Cardiac fibroblast (primary cell): ENCODE results near the gene NT5C3B.
A peak's percentile ranks its signal among the peaks of the same experiment; 100 is the strongest.

ENCODE experiments used
- DNase-seq, 2 donors: peaks; one replicate each; pipeline versions ENCODE4 v3.0.0 to v3.0.0-alpha.2; 2010; ENCODE audit warnings: low read depth in 2 of 2
- H3K4me3 ChIP-seq, 2 donors: replicated peaks in 1 of 2; 1 replicate in 1 of 2; 2 replicates in 1 of 2; pipeline ENCODE4 v1.5.1; 2011; ENCODE audit warnings: low read depth in 2 of 2, low read length in 2 of 2, mild to moderate bottlenecking in 2 of 2, moderate library complexity in 1 of 2
- TF ChIP-seq, protein P1 (sequence below): IDR thresholded peaks from one replicate; pipeline ENCODE4 v1.5.1; 2011; ENCODE audit warnings: low read depth, mild to moderate bottlenecking, low read length, inconsistent platforms

The NT5C3B gene

GRCh38 chr17:41806685-41807445 is 29.2 kb downstream of the NT5C3B start:
- TF ChIP-seq, protein P1, sequence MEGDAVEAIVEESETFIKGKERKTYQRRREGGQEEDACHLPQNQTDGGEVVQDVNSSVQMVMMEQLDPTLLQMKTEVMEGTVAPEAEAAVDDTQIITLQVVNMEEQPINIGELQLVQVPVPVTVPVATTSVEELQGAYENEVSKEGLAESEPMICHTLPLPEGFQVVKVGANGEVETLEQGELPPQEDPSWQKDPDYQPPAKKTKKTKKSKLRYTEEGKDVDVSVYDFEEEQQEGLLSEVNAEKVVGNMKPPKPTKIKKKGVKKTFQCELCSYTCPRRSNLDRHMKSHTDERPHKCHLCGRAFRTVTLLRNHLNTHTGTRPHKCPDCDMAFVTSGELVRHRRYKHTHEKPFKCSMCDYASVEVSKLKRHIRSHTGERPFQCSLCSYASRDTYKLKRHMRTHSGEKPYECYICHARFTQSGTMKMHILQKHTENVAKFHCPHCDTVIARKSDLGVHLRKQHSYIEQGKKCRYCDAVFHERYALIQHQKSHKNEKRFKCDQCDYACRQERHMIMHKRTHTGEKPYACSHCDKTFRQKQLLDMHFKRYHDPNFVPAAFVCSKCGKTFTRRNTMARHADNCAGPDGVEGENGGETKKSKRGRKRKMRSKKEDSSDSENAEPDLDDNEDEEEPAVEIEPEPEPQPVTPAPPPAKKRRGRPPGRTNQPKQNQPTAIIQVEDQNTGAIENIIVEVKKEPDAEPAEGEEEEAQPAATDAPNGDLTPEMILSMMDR: no peak
- no peak for DNase-seq
- H3K4me3 ChIP-seq: no peak overlapping the region

GRCh38 chr17:41803049-41804020 is 32.7 kb downstream of the NT5C3B start:
- TF ChIP-seq, protein P1: no peak
- DNase-seq: no peak
- H3K4me3 ChIP-seq: no peak overlapping the region

GRCh38 chr17:41801374-41802271 is 34.4 kb downstream of the NT5C3B start:
- peak; percentile 79 to 82 for DNase-seq
- H3K4me3 ChIP-seq: no peak overlapping the region
- TF ChIP-seq, protein P1: peak; percentile 92

- TF ChIP-seq, protein P1: no peak
- H3K4me3 ChIP-seq: no peak overlapping the region
Observed at GRCh38 chr17:41800601-41801373, 35.2 kb downstream of the NT5C3B start.

DNA sequence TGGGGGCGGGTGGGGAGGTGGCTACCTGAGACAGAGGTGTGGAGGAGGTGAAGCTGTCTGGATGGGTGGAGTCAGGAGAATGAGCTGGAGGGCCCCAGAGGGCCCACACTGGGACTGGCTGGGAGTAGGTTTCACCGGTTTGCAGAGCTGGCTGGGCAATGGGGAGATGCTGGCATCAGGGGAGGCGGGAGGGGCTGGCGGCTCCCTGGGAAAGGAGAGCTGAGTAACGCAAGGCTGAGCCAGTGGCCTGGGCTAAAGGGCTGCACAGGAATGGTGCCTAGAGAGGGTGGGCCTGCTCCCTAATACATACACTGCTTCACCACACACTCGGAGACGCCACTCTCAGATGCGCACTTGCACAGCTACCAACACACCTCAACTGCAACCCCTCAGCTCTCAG is 36.7 kb downstream of the NT5C3B start:
- no peak for DNase-seq
- H3K4me3 ChIP-seq: no peak overlapping the region
- TF ChIP-seq, protein P1: no peak

More at GRCh38 chr17:41800601-41801373, 35.2 kb downstream of the NT5C3B start:
- DNase-seq: peak; percentile 43 to 58
